Type B pancreatic cell (in vitro differentiated cells): ENCODE measurements around the gene PRICKLE1. TPM values are rescaled to one million over a fixed set of nuclear protein-coding genes. Genes with fewer than 3 reads are reported as not detected.

Experiments used
- DNase-seq: peaks from one replicate; pipeline ENCODE4 v3.0.0; 2021; ENCODE audit warnings: mixed read lengths; ENCODE audit not compliant: unreplicated experiment; ENCODE audit errors: extremely low spot score
- H3K27ac Mint-ChIP-seq: 2 replicates; pipeline ENCODE4 v1.8.0; 2021; ENCODE audit warnings: mild to moderate bottlenecking, mixed read lengths
- H3K27me3 Mint-ChIP-seq: 2 replicates; pipeline ENCODE4 v1.8.0; 2021; ENCODE audit warnings: mixed read lengths
- H3K36me3 Mint-ChIP-seq: 2 replicates; pipeline ENCODE4 v1.8.0; 2021; ENCODE audit warnings: mixed read lengths
- H3K4me1 Mint-ChIP-seq: one replicate; pipeline ENCODE4 v1.8.0; 2021; ENCODE audit warnings: mixed read lengths; ENCODE audit not compliant: unreplicated experiment
- H3K4me3 Mint-ChIP-seq: 2 replicates; pipeline ENCODE4 v1.8.0; 2021; ENCODE audit warnings: mild to moderate bottlenecking, mixed read lengths
- H3K9me3 Mint-ChIP-seq: 2 replicates; pipeline ENCODE4 v1.8.0; 2021; ENCODE audit warnings: mixed read lengths
- CTCF ChIP-seq: fragments of 200-600 bp; sonication (generic); conservative IDR thresholded peaks from 2 replicates; pipeline ENCODE4 v1.5.0; 2021; ENCODE audit warnings: antibody characterized with exemption, mild to moderate bottlenecking
- total RNA-seq: library from RNA; stranded (reverse); gene quantifications from 2 replicates; pipeline ENCODE4 v1.2.1, GENCODE V29; 2021; ENCODE audit warnings: low replicate concordance

PRICKLE1 gene
- total RNA-seq, 1 donor from 2014 or later = 28.7 TPM

GRCh38 chr12:42568952-42569915, 20.3 kb downstream of the PRICKLE1 start:
- TF ChIP-seq CTCF = peak; percentile 76
- H3K27ac Mint-ChIP-seq = peak overlapping the region; percentile 6
- DNase-seq = no peak
- no peaks in the 10 kb centered on the region for H3K9me3 Mint-ChIP-seq
- peaks cover 11% of the 10 kb centered on the region for H3K36me3 Mint-ChIP-seq
- H3K27me3 Mint-ChIP-seq = peaks cover 8% of the 10 kb centered on the region
- peak overlapping the region; percentile 9 for H3K4me3 Mint-ChIP-seq
- H3K4me1 Mint-ChIP-seq = peaks cover 30% of the 10 kb centered on the region

GRCh38 chr12:42565633-42566032, 23.9 kb downstream of the PRICKLE1 start:
- Mint-ChIP-seq H3K36me3 (peaks cover 11% of the 10 kb centered on the region), H3K27ac (no peak overlapping the region), H3K4me1 (peaks cover 25% of the 10 kb centered on the region), H3K27me3 (peaks cover 8% of the 10 kb centered on the region), H3K9me3 (no peaks in the 10 kb centered on the region), H3K4me3 (no peak overlapping the region)
- TF ChIP-seq CTCF = no peak
- DNase-seq = no peak

- Mint-ChIP-seq H3K36me3 (peaks cover 11% of the 10 kb centered on the region), H3K27ac (no peak overlapping the region), H3K4me3 (no peak overlapping the region), H3K9me3 (no peaks in the 10 kb centered on the region), H3K4me1 (peaks cover 21% of the 10 kb centered on the region), H3K27me3 (peaks cover 8% of the 10 kb centered on the region)
- no peak for DNase-seq
- TF ChIP-seq CTCF = no peak
These were observed 24.6 kb downstream of the PRICKLE1 start for GRCh38 chr12:42564996-42565395.

GRCh38 chr12:42564556-42564955, 25.0 kb downstream of the PRICKLE1 start:
- Mint-ChIP-seq H3K27ac (no peak overlapping the region), H3K4me1 (peaks cover 17% of the 10 kb centered on the region), H3K36me3 (peaks cover 11% of the 10 kb centered on the region), H3K27me3 (peaks cover 8% of the 10 kb centered on the region), H3K9me3 (no peaks in the 10 kb centered on the region), H3K4me3 (no peak overlapping the region)
- TF ChIP-seq CTCF = no peak
- DNase-seq = no peak

GRCh38 chr12:42560977-42561376, 28.6 kb downstream of the PRICKLE1 start:
- TF ChIP-seq CTCF = no peak
- Mint-ChIP-seq H3K27ac (no peak overlapping the region), H3K4me1 (peaks cover 24% of the 10 kb centered on the region), H3K36me3 (peaks cover 3% of the 10 kb centered on the region), H3K9me3 (no peaks in the 10 kb centered on the region), H3K4me3 (no peak overlapping the region), H3K27me3 (peaks cover 7% of the 10 kb centered on the region)
- no peak for DNase-seq
